Measurements from ENCODE around the gene HNF1B.
A peak's percentile ranks its signal among the peaks of the same experiment; 100 is the strongest.
"Not testable (repeated sequence)": the region's sequence is repeated elsewhere in the genome, so short reads cannot be mapped to it uniquely, and the experiment has no call there.

The HNF1B gene

GRCh38 chr17:37744961-37745800, at the start of gene HNF1B:
HNF1B (minus strand) TSS chr17:37745059; CDS start chr17:37744884, 175 bp downstream.
- DNase-seq = peak in 1 of 2 donors; percentile 4

- DNase-seq = no peak
These were observed 47.9 kb upstream of the HNF1B start for GRCh38 chr17:37792787-37793186.

GRCh38 chr17:37791447-37792399, 46.9 kb upstream of the HNF1B start:
- peak; percentile 44 to 46 for DNase-seq

GRCh38 chr17:37789771-37790541, 45.1 kb upstream of the HNF1B start:
- DNase-seq = no peak

GRCh38 chr17:37789021-37789565, 44.2 kb upstream of the HNF1B start:
- no peak for DNase-seq

- no peak for DNase-seq
These were observed 43.7 kb upstream of the HNF1B start for GRCh38 chr17:37788526-37788925.

- DNase-seq = no peak
These were observed 42.3 kb upstream of the HNF1B start for GRCh38 chr17:37787055-37787757.

GRCh38 chr17:37786481-37786880, 41.6 kb upstream of the HNF1B start:
- DNase-seq = no peak

GRCh38 chr17:37782460-37782859, 37.6 kb upstream of the HNF1B start:
- not testable (repeated sequence) for DNase-seq

- no peak for DNase-seq
These were observed 36.6 kb upstream of the HNF1B start for GRCh38 chr17:37781451-37781850.

- DNase-seq = no peak
These were observed 34.7 kb upstream of the HNF1B start for GRCh38 chr17:37779554-37779953.

GRCh38 chr17:37774504-37774903, 29.6 kb upstream of the HNF1B start:
- peak; percentile 15 to 25 for DNase-seq

- no peak for DNase-seq
These were observed 28.1 kb upstream of the HNF1B start for GRCh38 chr17:37772982-37773381.

GRCh38 chr17:37770631-37771518, 26.0 kb upstream of the HNF1B start:
- DNase-seq = peak; percentile 35 to 37

- DNase-seq = no peak
These were observed 24.2 kb upstream of the HNF1B start for GRCh38 chr17:37769050-37769449.

- no peak for DNase-seq
These were observed 23.6 kb upstream of the HNF1B start for GRCh38 chr17:37768438-37768837.

- no peak for DNase-seq
These were observed 22.1 kb upstream of the HNF1B start for GRCh38 chr17:37766971-37767370.

- DNase-seq = no peak
These were observed 19.5 kb upstream of the HNF1B start for GRCh38 chr17:37764383-37764782.

GRCh38 chr17:37762666-37763065, 17.8 kb upstream of the HNF1B start:
- no peak for DNase-seq

- DNase-seq = no peak
These were observed 17.1 kb upstream of the HNF1B start for GRCh38 chr17:37761961-37762360.

GRCh38 chr17:37761059-37761458, 16.2 kb upstream of the HNF1B start:
- no peak for DNase-seq
